SK-N-MC (cell line): ENCODE results near the gene MFSD12.

ENCODE experiments used
- EZH2 ChIP-seq: fragments of 200-600 bp; sonication (generic); IDR thresholded peaks from one replicate; pipeline ENCODE4 v1.6.1; 2017; ENCODE audit warnings: antibody characterized with exemption
- FOXP2 ChIP-seq: optimal IDR thresholded peaks from 2 replicates; pipeline ENCODE3; 2011; ENCODE audit warnings: mild to moderate bottlenecking, moderate library complexity; ENCODE audit not compliant: insufficient read depth; ENCODE audit errors: extremely low read length, control extremely low read depth
- POLR2AphosphoS5 ChIP-seq: IDR thresholded peaks from 2 replicates; pipeline ENCODE4 v1.6.1; 2012; ENCODE audit warnings: mild to moderate bottlenecking, low read depth, low read length, borderline replicate concordance

DNA sequence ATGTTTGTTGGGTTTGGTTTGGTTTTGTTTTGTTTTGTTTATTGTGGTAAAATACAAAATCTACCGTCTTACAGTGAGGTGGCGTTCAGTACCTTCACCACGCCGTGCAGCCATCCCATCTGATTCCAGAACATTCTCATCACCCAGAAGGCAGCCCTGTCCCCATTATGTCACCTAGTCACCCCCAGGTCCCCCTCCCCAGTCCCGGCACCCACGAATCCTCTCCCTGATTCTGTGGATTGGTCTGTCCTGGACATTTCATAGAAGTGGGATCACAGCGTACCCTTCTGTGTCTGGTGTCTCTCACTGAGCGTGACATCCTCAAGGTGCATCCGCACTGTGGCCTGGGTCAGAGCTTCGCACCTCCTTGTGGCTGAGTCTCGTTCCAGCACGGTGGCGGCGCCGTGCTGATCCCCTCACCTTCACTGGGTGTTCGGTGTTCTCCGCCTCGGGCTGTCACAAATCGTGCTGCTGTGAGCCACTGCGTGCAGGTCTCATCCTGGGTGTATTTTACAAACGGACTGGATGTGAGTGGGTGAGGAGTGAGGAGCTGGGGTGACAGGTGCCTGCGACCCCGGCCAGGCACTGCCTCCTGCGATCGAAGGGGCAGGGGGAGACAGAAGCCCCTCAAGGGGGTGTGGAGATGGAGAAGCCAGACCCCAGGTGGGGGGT is 19.0 kb downstream of the MFSD12 start:
- TF ChIP-seq EZH2 = no peak
- no peak; the same call in 1 of the 2 replicates for TF ChIP-seq POLR2AphosphoS5
- no peak for TF ChIP-seq FOXP2
